NCI-H460 (cell line): ENCODE results near the gene GGA2. TPM values are rescaled to one million over a fixed set of nuclear protein-coding genes. Genes with fewer than 3 reads are reported as not detected.

Experiments used
- DNase-seq: peaks from one replicate; pipeline ENCODE4 v3.0.0-alpha.2; 2016; ENCODE audit warnings: low read depth; ENCODE audit errors: extremely low read depth
- small RNA-seq, 2 experiments: library from RNA; depleted of rRNA; stranded (forward); fragments of <200 nt; gene quantifications; one replicate each; pipeline ENCODE3, GENCODE V24; 2014
- total RNA-seq: library from RNA; depleted of rRNA; stranded (reverse); fragments of >200 nt; shearing (Covaris generic); gene quantifications from 2 replicates; pipeline ENCODE4 v1.2.3, GENCODE V29; 2014; rRNA removed

The GGA2 gene
- total RNA-seq, 1 experiment from 2014 or later: 17.1 TPM

- DNase-seq: peak; percentile 42
Measured at GRCh38 chr16:23424292-23424958, 85.9 kb downstream of the GGA2 start.

DNA sequence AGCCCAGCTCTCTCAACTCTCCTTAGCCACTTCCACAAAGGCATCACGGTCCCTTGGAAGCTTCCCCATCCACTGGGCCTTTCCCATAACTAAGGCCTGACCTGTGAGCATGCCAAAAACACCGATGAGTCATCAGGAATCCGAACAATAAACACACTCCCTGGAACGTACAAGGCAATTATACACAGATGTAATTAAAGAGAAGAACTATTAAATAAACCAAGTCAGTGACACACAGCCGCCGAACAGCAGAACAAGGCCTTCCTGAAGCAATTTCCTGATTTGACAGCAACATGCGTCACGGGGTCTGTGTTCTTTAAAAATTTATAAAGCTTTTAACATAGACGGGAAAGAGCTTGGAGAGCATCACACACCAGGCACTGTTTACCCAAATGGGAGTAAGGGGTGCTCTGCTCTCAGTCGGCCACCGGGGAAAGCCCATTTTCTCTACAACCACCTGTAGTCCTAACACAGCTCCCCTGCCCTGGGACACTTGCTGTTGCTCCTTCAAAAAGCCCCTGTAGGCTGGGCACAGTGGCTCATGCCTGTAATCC is 86.7 kb downstream of the GGA2 start:
- DNase-seq: peak; percentile 53

- no peak for DNase-seq
Measured at GRCh38 chr16:23420011-23420410, 90.3 kb downstream of the GGA2 start.

GRCh38 chr16:23416816-23417215 is 93.5 kb downstream of the GGA2 start:
- no peak for DNase-seq

- no peak for DNase-seq
Measured at GRCh38 chr16:23414731-23415130, 95.6 kb downstream of the GGA2 start.

Small RNAs within 50 kb of the gene (small RNA-seq; reads per million reads assigned to genes)
- gene RF00072: 0 reads per million in 2 experiments

Other genes with a start within 250 kb of the GGA2 start
- not detected in 2 replicates for gene SCNN1B, start 208.2 kb downstream of the GGA2 start, total RNA-seq
- gene COG7, start 57.3 kb downstream of the GGA2 start, total RNA-seq: 15.8 and 22.4 TPM in 2 replicates
- 28.9 and 32.4 TPM in 2 replicates for gene EARS2, start 46.9 kb upstream of the GGA2 start, total RNA-seq
- 57.4 and 59.6 TPM in 2 replicates for gene UBFD1, start 47.2 kb upstream of the GGA2 start, total RNA-seq
- 195 and 207 TPM in 2 replicates for gene NDUFAB1, start 85.8 kb upstream of the GGA2 start, total RNA-seq
- gene PALB2, start 130.8 kb upstream of the GGA2 start, total RNA-seq: 22.1 and 22.4 TPM in 2 replicates
- gene DCTN5, start 131.0 kb upstream of the GGA2 start, total RNA-seq: 40.3 and 49.1 TPM in 2 replicates
- gene PLK1, start 168.4 kb upstream of the GGA2 start, total RNA-seq: 59.1 and 66.3 TPM in 2 replicates
- gene ERN2, start 202.7 kb upstream of the GGA2 start, total RNA-seq: not detected in 2 replicates
- not detected in 2 replicates for gene CHP2, start 244.5 kb upstream of the GGA2 start, total RNA-seq